Stimulated activated naive CD8-positive, alpha-beta T cell treated with anti-CD3 and anti-CD28 coated beads, Interleukin-15, amount 100 ng/mL, for 72 hours (primary cell): ENCODE measurements around the gene EXOSC10.

Experiments used
- ATAC-seq: fragments of 150-1000 bp; cut with Tn5 transposase; 2 replicates; pipeline ENCODE4 v1.10.0; 2021; ENCODE audit warnings: mild to moderate bottlenecking, moderate library complexity
- DNase-seq, 2 donors: peaks; one replicate each; pipeline ENCODE4 v3.0.0; 2021 to 2022
- H3K27ac Mint-ChIP-seq, 2 donors: one replicate each; pipeline ENCODE4 v1.8.0; 2022; ENCODE audit warnings: mild to moderate bottlenecking in 2 of 2, mixed read lengths in 2 of 2, moderate library complexity in 2 of 2
- H3K27me3 Mint-ChIP-seq: one replicate; pipeline ENCODE4 v1.8.0; 2022; ENCODE audit warnings: mixed read lengths
- H3K4me1 Mint-ChIP-seq: one replicate; pipeline ENCODE4 v1.8.0; 2022; ENCODE audit warnings: mild to moderate bottlenecking, mixed read lengths
- H3K4me3 Mint-ChIP-seq, 2 donors: one replicate each; pipeline ENCODE4 v1.8.0; 2022; ENCODE audit warnings: mild to moderate bottlenecking in 2 of 2, mixed read lengths in 2 of 2, moderate library complexity in 1 of 2
- H3K9me3 Mint-ChIP-seq, 2 donors: one replicate each; pipeline ENCODE4 v1.8.0; 2022; ENCODE audit warnings: mixed read lengths in 2 of 2

Gene EXOSC10

DNA sequence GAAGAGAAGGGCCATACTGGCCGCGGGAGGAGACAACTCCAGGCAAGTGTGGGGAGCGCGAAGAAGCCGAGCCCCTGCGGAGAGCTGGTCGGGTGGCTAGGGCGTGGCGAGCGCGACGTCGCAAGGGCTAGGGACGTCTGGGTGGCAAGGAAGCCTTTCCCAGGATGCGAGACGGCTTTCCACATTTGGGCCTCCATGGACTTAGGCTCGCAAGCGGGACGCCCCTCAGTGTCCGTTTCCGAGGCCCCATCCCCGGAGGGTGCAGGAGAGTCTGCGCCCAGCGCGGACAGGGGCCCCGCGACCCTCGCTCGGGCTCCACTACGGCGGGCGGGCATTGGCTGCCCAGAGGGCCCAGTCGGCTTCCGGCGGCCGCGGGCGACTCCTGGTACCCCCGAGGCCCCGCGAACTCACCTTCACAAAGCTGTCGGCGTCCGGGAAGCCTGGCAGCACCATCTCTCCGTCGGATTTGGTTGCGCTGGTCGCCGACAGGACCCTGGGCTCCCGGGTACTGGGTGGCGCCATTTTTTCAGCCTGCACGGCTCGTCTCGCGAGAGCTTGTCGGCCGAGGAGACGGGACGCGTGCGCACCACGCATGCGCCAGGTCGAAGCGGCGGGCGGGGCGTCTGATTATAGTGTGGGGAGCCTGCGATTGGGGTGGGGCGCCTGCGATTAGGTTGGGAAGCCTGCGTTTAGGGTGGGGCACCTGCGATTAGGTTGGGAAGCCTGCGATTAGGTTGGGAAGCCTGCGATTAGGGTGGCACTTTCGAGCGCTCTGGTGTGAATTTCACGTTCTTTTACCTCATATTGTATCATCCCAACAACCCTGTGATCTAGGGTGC lies at the start of gene EXOSC10:
EXOSC10 (minus strand) TSS at position 560 of the 839 bp plus-strand sequence; CDS start at position 522, 38 bp downstream.
- Mint-ChIP-seq H3K9me3 (no peaks in the 10 kb centered on the region), H3K27me3 (no peaks in the 10 kb centered on the region), H3K4me3 (peak within 1 kb of the TSS; percentile 96 to 97), H3K4me1 (peaks cover 20% of the 10 kb centered on the region), H3K27ac (peak within 1 kb of the TSS; percentile 99 to 100)
- peak; percentile 94 to 95 for DNase-seq
- peak; percentile 97 for ATAC-seq

DNA sequence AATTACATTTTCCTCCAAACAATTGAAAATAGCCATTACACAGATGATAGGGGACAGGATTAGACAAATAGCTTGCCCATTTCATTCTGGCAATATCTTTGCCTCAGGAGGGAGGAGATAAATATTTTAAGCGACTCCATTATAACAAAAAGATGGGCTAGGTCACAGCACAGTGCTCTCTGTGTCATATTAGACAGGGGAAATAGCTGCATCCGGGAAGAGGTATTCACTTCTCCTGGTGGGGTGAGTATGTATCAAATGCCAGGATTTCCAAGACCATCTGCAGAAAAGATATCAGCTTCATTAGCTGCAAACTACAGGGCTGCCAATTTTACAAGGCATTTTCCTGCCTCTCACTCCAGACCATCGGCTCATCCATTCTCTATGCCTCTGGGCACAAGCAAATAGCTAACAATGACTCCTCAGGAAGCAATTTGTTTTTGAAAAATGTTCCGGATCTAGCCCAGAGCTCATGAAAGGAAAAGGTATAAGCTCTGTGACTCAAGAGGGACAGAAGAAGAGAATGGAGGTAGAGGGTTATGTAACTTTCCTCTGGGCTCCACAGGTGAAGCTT lies 47.6 kb upstream of the EXOSC10 start:
- no peak for ATAC-seq
- no peak overlapping the region for H3K4me3 Mint-ChIP-seq
- DNase-seq: no peak
- H3K9me3 Mint-ChIP-seq: no peaks in the 10 kb centered on the region
- H3K4me1 Mint-ChIP-seq: peaks cover 20% of the 10 kb centered on the region
- no peak overlapping the region for H3K27ac Mint-ChIP-seq
- no peaks in the 10 kb centered on the region for H3K27me3 Mint-ChIP-seq

DNA sequence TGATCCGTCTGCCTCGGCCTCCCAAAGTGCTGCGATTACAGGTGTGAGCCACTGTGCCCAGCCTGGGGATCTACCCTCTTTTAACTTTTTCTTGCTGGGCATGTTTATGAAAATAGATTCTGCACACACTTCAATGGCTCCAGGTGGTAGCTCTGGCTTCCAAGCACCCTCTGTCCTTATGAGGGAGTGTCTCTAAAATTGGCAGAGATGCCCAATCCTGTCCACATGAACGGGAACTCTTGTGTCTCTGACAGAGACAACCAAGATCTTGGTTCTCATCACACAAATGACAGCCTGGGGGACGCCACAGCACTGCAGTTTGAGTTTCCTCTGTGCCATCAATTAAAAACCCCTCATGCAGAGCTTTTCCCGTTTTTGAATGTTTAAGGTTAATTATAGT lies 46.1 kb upstream of the EXOSC10 start:
- ATAC-seq (no peak), DNase-seq (no peak)
- no peaks in the 10 kb centered on the region for H3K27me3 Mint-ChIP-seq
- no peak overlapping the region for H3K27ac Mint-ChIP-seq
- H3K4me3 Mint-ChIP-seq: no peak overlapping the region
- no peaks in the 10 kb centered on the region for H3K9me3 Mint-ChIP-seq
- H3K4me1 Mint-ChIP-seq: peaks cover 20% of the 10 kb centered on the region

DNA sequence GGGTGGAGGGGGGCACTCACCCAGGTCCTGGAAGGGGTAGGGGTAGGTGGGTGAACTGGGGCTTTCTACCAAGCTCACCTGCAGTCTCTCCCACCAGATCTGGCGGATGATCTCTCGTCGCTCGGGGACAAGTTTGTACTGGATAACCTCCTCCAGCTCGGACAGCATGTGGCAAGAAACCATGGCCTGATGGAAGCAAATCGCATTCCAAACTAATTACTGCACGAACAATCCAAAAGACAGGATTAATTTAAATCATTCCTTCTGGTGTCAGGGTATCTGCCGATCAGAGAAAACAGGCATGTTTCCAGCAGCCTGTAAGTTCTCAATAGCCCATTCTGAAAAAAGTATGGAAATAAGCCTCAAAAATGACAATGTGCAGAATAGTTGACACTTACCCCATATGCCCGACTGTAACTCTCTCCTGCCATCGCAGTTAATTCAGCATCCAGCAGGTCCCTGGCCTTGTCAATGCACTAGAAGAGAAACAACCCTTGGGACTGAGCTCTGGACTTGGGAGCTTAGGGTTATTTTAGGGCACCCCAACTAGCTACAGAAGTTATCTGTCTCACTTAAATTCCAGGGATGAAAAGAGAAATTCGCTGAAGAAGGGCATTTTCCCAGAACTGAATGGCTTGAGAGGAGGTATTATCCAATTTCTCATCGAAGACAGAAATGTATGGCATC lies 45.0 kb upstream of the EXOSC10 start:
- Mint-ChIP-seq H3K9me3 (no peaks in the 10 kb centered on the region), H3K4me3 (no peak overlapping the region), H3K27ac (peak overlapping the region in 1 of 2 donors; percentile 52), H3K4me1 (peaks cover 20% of the 10 kb centered on the region), H3K27me3 (no peaks in the 10 kb centered on the region)
- ATAC-seq (no peak), DNase-seq (no peak)

DNA sequence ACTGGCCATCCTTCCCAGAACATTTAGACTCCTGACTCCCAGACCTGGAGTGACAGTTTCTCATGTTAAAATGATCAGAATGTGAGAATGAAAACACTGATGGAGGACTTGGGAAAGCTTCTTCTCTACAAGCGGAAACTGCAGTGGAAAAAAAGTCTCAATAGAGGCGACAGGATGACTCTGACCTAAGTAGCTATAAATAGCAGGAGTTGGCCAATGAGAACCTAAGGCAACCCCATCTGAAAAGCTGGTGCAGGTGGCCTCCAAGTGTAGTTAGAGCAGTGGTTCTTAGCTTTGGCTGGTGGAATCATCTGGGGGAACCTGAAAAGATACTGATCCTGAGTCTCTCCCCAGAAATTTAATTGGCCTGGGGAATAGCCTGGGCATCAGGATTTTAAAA lies 44.2 kb upstream of the EXOSC10 start:
- H3K27ac Mint-ChIP-seq: peak overlapping the region; percentile 57 to 94
- H3K4me1 Mint-ChIP-seq: peaks cover 20% of the 10 kb centered on the region
- no peaks in the 10 kb centered on the region for H3K27me3 Mint-ChIP-seq
- no peak for ATAC-seq
- peak overlapping the region; percentile 17 to 47 for H3K4me3 Mint-ChIP-seq
- DNase-seq: no peak
- no peaks in the 10 kb centered on the region for H3K9me3 Mint-ChIP-seq

DNA sequence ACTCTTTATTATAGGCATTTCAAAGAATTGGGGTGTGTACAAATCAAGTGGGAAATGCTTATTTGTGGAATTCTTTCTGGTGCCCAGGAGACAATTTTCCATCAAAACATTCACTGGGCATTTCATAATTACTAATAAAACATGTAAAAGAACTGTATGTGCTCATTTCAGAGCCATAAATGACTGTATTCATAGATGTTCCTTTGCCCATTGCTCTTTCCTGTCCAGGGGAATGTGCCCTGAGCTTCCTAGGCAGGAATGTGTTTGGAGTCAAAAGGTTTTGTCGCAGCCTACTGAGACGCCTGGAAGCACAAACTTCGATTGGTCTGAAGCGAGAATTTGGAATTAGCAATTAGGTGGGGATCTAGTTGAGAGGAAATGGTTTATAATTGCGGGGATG lies 43.7 kb upstream of the EXOSC10 start:
- ATAC-seq (no peak), DNase-seq (no peak)
- Mint-ChIP-seq H3K4me3 (no peak overlapping the region), H3K9me3 (no peaks in the 10 kb centered on the region), H3K27me3 (no peaks in the 10 kb centered on the region), H3K27ac (peak overlapping the region; percentile 20 to 94), H3K4me1 (peaks cover 20% of the 10 kb centered on the region)

DNA sequence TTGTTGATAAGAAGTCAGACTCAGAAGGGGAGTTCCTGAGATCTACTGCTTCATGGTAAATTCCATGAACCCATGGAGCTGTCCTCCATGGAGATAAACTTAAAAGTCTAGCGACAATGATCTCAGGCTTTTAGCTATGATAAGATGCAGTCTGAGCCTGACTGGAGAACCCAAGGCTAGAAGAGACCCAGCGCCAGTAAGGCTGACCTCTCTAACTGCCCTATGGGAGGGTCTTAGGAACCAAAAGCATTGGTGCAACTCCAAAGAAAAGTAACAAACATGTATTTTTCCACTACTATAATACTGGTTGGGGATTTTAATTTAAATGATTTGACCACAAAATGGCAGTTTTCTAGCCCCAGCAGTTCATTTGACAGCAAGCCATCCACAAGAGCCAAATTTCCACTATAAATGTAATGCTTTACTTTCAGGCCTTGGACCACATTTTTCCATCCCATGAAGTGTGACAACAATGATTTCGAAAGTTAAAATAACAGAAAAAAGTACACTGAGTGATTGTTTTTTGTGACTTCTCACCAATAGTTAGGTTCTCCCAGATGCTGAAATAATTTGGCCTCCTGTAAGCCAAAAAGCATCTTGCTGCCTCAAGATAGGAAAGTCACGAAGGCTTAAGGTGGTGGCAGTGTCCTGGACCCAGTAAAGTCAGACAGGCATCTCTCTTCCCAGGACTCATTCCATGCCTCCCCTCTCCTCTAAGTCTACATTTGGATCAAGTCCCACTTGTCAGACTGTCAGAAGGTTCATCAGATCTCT lies 43.1 kb upstream of the EXOSC10 start:
- DNase-seq (no peak), ATAC-seq (no peak)
- Mint-ChIP-seq H3K4me3 (no peak overlapping the region), H3K9me3 (no peaks in the 10 kb centered on the region), H3K27me3 (no peaks in the 10 kb centered on the region), H3K27ac (peak overlapping the region; percentile 20 to 36), H3K4me1 (peaks cover 20% of the 10 kb centered on the region)

DNA sequence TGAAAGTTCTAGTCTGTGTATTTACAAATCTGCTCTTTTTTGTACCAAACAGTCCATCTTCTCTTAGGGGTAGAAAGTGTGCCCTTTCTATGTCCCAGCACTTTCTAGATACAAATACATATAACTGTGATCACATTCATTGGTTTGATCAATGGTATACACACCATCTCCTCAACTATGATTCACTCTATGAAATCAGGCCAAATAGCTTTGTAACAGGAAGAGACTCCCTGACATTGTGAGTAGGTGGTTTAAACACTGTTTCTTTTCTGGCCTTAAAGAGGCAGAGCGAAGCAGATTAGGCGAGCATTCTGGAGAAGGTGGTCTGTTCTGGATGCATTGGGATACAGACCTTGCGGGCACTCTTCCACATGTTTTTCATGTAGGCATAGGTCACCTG lies 39.3 kb upstream of the EXOSC10 start:
- DNase-seq: no peak
- peak overlapping the region; percentile 27 to 49 for H3K27ac Mint-ChIP-seq

DNA sequence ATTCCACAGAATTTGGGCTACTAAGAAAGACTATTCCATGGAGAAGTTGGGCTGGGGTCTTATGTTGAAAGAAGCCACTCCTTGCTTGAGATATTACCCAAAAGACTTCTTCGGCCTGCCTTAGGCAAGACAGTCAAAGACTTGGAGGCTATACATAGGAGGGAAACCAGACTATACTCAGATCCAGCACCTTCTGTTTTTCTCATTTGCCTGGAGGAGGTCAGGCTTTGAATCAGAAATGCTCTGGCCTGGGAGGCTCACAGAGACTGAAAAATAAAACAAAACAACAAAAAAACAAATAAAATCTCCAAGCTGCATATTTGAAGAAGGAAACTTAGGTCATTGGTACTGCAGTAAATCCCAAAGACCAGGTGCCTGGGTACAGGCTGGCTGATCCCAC lies 38.4 kb upstream of the EXOSC10 start:
- no peak for DNase-seq
- Mint-ChIP-seq H3K9me3 (no peaks in the 10 kb centered on the region), H3K27me3 (no peaks in the 10 kb centered on the region), H3K4me1 (peaks cover 6% of the 10 kb centered on the region), H3K4me3 (no peak overlapping the region), H3K27ac (peak overlapping the region; percentile 8 to 28)
- no peak for ATAC-seq

More for the DNA sequence above, 39.3 kb upstream of the EXOSC10 start:
- H3K27me3 Mint-ChIP-seq: no peaks in the 10 kb centered on the region
- H3K4me3 Mint-ChIP-seq: no peak overlapping the region
- no peak for ATAC-seq
- H3K4me1 Mint-ChIP-seq: peaks cover 15% of the 10 kb centered on the region
- no peaks in the 10 kb centered on the region for H3K9me3 Mint-ChIP-seq

DNA sequence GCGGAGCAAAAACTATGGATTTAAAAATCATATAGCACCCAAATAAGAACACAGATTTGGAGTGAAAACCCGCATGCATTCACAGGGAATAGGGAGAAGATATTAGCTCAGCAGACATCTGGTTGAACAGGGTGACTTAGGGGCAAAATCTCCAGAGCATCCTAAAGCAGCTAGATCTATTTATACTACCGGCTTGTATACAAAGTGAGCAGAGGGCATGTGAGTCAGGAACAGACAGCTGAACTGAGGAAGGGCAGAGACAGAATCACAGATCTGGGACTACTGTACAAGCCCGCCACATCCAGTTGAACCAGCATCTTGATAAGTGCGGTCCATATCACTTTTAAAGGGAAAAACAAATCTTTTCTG lies 35.2 kb upstream of the EXOSC10 start:
- DNase-seq: no peak
- no peak for ATAC-seq
- peak overlapping the region in 1 of 2 donors; percentile 23 for H3K27ac Mint-ChIP-seq
- no peaks in the 10 kb centered on the region for H3K27me3 Mint-ChIP-seq
- no peaks in the 10 kb centered on the region for H3K9me3 Mint-ChIP-seq
- no peaks in the 10 kb centered on the region for H3K4me1 Mint-ChIP-seq
- H3K4me3 Mint-ChIP-seq: no peak overlapping the region

DNA sequence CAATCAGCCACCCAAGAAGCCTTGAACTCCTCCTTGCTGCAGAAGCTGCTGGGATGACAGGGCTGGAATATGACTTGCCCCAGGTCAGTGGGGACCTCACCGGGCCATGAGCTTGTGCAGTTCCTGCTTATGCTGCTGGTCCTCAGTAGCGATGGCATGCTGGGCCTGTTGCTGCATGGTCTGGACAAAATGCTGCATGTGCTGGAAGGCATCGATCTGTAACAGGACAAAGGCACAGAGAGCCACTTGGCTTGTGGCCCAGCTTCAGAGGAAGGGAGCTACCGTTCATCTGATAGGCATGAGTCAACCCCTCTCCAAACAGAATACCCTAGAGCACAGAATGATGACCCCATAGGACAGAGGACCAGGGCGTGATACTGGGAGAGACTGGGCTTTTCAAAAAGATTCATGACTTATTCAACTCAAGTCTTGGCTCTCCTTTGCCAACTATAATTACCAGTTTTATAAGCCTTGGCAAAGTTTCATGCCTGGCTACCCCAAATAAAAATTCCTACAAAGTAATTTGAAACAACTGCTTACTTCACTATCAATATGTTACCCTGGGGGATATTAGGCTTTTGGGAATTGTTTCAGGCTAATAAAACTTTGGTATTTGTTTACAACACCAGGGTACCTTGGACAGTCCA lies 34.7 kb upstream of the EXOSC10 start:
- DNase-seq (no peak), ATAC-seq (no peak)
- no peak overlapping the region for H3K27ac Mint-ChIP-seq
- no peaks in the 10 kb centered on the region for H3K27me3 Mint-ChIP-seq
- no peaks in the 10 kb centered on the region for H3K9me3 Mint-ChIP-seq
- H3K4me3 Mint-ChIP-seq: no peak overlapping the region
- no peaks in the 10 kb centered on the region for H3K4me1 Mint-ChIP-seq

DNA sequence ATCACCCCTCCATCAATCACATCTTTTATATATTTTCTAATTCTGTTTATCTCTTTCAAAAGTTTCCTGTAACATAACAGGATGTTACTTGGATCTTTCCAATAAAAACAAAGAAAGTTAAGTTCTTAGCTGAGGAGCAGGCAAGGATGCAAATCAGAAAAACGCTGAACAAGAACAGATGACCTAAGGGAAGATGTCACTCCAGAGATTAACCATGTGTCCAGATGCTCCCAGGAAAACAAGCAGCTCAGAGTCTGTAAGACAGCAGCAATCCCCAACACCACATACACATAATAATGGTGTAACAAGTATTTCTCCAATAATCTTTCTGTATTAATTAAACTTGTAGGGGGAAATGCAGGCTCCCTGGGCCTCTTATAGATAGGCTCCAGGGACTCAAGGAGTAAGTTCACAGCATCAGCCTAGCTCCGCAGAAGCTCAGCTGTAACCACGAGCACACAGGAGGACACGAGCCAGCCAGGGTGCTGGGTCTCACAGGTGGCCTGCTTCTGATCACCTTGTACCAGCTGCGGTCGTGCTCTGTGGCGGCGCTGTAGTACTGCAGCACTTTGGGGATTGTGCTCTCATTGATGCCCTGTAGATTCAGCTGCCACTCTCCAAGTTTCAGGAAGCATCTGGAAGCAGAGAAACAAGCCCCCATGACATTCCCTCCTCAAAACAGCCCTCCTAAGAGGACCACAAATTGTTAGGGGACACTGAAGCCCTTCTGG lies 33.1 kb upstream of the EXOSC10 start:
- Mint-ChIP-seq H3K27me3 (no peaks in the 10 kb centered on the region), H3K27ac (no peak overlapping the region), H3K9me3 (no peaks in the 10 kb centered on the region), H3K4me1 (no peaks in the 10 kb centered on the region), H3K4me3 (no peak overlapping the region)
- ATAC-seq: no peak
- no peak for DNase-seq

DNA sequence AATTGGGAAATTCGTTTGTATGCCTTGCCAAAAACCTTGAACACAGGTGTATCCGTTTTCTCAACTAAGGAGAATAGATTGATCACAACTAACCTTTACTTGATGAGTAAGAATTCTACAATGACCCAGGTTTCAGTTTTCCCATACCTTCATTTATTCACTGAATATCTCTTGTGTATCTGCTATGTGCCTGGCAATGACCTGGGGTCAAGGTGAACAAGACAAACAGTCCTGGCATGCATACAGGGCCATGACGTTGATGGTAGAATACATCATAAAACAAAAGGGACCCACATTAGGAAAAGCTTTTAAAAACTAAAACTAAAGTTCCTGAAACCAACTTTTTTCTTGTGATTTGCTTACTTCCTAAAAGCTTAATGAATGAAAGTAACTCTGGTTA lies 32.1 kb upstream of the EXOSC10 start:
- Mint-ChIP-seq H3K27ac (peak overlapping the region in 1 of 2 donors; percentile 21), H3K9me3 (no peaks in the 10 kb centered on the region), H3K4me3 (no peak overlapping the region), H3K4me1 (no peaks in the 10 kb centered on the region), H3K27me3 (no peaks in the 10 kb centered on the region)
- DNase-seq (no peak), ATAC-seq (no peak)

DNA sequence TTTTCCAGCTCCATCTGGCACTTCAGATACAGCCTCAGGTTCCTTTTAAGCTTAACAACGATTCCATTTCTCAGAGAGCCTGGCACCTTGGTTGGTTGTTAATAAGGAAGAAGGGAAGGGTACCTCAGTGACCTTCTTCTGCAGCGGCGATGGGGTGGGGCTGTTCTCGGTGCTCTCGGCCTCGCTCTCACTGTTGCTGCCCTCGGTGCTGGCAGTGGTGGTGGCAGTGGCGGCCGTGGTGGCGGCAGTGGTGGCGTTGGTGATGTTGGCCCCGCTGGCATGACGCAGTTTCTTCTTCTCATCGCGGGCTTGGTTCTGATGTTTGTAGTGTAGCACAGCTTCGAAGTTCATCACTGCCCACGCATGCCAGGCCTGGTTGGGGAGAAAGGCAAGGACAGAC lies 30.7 kb upstream of the EXOSC10 start:
- H3K27me3 Mint-ChIP-seq: no peaks in the 10 kb centered on the region
- no peak overlapping the region for H3K4me3 Mint-ChIP-seq
- DNase-seq (no peak), ATAC-seq (no peak)
- no peaks in the 10 kb centered on the region for H3K9me3 Mint-ChIP-seq
- H3K4me1 Mint-ChIP-seq: peaks cover 5% of the 10 kb centered on the region
- no peak overlapping the region for H3K27ac Mint-ChIP-seq
